SJSA1 (cell line): ENCODE data around the gene THPO. TPM values are rescaled to one million over a fixed set of nuclear protein-coding genes. Genes with fewer than 3 reads are reported as not detected.

Experiments
- DNase-seq, 2 experiments: peaks; one replicate each; pipeline ENCODE4 v3.0.0-alpha.2; 2015 to 2020; ENCODE audit warnings: low spot score in 2 of 2, low read depth in 1 of 2
- H3K27ac ChIP-seq: fragments of 250-450 bp; sonication (Bioruptor Pico); 2 replicates; pipeline ENCODE4 v1.5.1; 2020; ENCODE audit warnings: mild to moderate bottlenecking, moderate library complexity
- H3K27me3 ChIP-seq: fragments of 250-450 bp; sonication (Bioruptor Pico); replicated peaks from 2 replicates; pipeline ENCODE4 v1.5.1; 2020; ENCODE audit warnings: mild to moderate bottlenecking, moderate library complexity
- H3K36me3 ChIP-seq: fragments of 250-450 bp; sonication (Bioruptor Pico); 2 replicates; pipeline ENCODE4 v1.5.1; 2020; ENCODE audit warnings: mild to moderate bottlenecking
- H3K4me1 ChIP-seq: fragments of 250-450 bp; sonication (Bioruptor Pico); replicated peaks from 2 replicates; pipeline ENCODE4 v1.6.1; 2021; ENCODE audit warnings: mild to moderate bottlenecking
- H3K4me3 ChIP-seq: fragments of 250-450 bp; sonication (Bioruptor Pico); 2 replicates; pipeline ENCODE4 v1.5.1; 2020; ENCODE audit warnings: mild to moderate bottlenecking
- H3K9me3 ChIP-seq: fragments of 250-450 bp; sonication (Bioruptor Pico); replicated peaks from 2 replicates; pipeline ENCODE4 v1.5.1; 2020; ENCODE audit warnings: mild to moderate bottlenecking
- total RNA-seq: library from RNA; depleted of rRNA; stranded (reverse); fragments of >200 nt; shearing (Covaris generic); gene quantifications from 2 replicates; pipeline ENCODE4 v1.2.3, GENCODE V29; 2014

The THPO gene
- total RNA-seq, 1 experiment from 2014 or later: not detected

DNA sequence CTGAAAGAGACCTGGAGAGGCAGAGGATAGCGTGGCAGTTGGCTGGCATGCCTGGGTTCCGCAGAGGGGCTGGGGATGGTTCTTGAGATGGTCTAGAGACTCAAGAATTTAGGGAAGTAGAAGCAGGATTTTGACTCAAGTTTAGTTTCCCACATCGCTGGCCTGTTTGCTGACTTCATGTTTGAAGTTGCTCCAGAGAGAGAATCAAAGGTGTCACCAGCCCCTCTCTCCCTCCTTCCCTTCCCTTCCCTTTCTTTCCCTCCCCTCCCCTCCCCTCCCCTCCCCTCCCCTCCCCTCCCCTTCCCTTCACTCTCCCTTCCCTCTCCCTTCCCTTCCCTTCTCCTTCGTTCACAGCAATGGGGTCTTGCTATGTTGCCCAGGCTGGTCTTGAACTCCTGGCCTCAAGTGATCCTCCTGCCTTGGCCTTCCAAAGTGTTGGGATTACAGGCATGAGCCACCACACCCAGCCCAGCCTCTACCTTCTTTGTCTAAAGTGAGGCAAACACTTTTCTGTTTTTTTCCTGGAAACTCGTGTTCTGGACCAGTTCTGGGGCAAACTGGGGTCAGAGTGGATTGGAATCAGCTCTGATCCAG, 12.0 kb upstream of the THPO start:
- no peak overlapping the region for H3K27ac ChIP-seq
- no peaks in the 10 kb centered on the region for H3K9me3 ChIP-seq
- no peaks in the 10 kb centered on the region for H3K4me1 ChIP-seq
- DNase-seq: no peak
- no peaks in the 10 kb centered on the region for H3K27me3 ChIP-seq
- no peak overlapping the region for H3K4me3 ChIP-seq
- no peaks in the 10 kb centered on the region for H3K36me3 ChIP-seq

DNA sequence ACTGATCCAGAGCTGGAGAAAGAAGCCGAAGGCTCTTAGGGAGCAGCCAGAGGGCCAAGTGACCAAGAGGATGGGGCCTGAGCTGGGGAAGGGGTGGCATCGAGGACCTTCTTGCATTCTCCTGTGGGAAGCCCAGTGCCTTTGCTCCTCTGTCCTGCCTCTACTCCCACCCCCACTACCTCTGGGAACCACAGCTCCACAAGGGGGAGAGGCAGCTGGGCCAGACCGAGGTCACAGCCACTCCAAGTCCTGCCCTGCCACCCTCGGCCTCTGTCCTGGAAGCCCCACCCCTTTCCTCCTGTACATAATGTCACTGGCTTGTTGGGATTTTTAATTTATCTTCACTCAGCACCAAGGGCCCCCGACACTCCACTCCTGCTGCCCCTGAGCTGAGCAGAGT, 11.4 kb upstream of the THPO start:
- Histone ChIP-seq H3K27me3 (no peaks in the 10 kb centered on the region), H3K27ac (no peak overlapping the region), H3K36me3 (no peaks in the 10 kb centered on the region), H3K4me3 (no peak overlapping the region), H3K4me1 (no peaks in the 10 kb centered on the region), H3K9me3 (no peaks in the 10 kb centered on the region)
- DNase-seq: no peak

DNA sequence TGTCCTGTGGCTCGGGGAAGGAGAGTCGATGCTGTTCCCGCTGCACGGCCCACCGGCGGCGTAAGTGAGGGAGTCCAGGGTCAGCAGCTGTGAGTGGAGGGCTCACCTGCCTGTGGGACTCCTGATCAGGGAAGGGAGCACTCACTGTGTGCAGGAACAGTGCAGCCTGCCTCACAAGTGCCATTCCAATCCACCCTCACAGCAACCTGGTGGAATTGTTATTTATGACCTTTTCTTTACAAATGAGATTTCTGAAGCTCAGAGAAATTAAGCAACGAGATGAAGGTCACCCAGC, 10.9 kb upstream of the THPO start:
- DNase-seq: no peak
- H3K27ac ChIP-seq: no peak overlapping the region
- H3K9me3 ChIP-seq: no peaks in the 10 kb centered on the region
- no peaks in the 10 kb centered on the region for H3K27me3 ChIP-seq
- no peaks in the 10 kb centered on the region for H3K36me3 ChIP-seq
- H3K4me3 ChIP-seq: no peak overlapping the region
- H3K4me1 ChIP-seq: no peaks in the 10 kb centered on the region

DNA sequence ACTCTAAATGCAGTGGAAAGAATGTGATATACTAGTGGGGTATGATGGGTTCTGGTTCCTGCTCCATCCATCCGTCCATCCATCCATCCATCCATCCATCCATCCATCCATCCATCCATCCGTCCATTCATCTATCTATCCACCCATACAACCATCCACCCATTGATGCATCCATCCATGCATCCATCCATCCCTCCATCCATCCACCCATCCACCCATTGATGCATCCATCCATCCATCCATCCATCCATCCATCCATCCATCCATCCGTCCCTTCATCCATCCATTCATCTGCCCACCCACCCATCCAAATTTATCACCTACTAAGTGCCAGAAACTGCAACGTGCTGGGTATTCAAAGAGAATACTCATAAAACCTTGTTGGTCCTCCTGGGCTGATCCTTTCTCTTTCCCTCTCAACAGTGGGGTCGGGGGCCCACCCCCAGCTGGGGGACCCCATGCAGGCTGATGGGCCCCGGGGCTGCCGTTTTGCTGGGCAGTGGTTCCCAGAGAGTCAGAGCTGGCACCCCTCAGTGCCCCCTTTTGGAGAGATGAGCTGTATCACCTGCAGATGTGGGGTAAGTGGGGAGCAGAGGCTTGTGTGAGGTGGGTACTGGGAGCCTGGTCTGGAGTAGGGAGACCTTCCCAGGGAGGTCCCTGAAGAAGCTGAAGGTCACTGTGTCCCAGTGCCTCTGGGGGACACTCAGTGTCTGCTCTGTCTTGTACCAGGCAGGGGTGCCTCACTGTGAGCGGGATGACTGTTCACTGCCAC, 10.3 kb upstream of the THPO start:
- Histone ChIP-seq H3K27me3 (no peaks in the 10 kb centered on the region), H3K9me3 (no peaks in the 10 kb centered on the region), H3K36me3 (no peaks in the 10 kb centered on the region), H3K4me3 (no peak overlapping the region), H3K4me1 (no peaks in the 10 kb centered on the region), H3K27ac (no peak overlapping the region)
- DNase-seq: no peak

DNA sequence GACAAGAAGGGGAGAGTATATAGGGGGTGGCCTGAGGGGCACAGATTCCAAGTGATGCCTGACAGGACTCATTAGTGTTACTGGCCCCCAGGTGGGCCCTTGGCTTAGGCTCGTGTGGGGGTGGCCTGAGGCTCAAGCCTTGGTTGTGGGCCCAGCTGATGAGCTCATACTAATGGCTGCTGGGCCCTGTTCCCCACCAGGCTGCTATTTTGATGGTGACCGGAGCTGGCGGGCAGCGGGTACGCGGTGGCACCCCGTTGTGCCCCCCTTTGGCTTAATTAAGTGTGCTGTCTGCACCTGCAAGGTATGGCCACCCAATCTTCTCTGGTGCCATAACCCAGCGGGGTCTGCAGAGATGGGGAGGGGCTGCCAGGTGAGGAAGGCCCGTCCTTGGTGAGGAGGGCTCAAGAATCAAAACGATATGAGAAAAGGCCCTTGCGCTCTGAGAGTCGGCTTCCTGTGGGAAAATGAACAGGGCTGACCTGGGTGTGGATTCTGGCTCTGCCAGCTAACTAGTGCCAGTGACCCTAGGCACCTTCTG, 9.2 kb upstream of the THPO start:
- no peaks in the 10 kb centered on the region for H3K4me1 ChIP-seq
- no peak overlapping the region for H3K27ac ChIP-seq
- no peak for DNase-seq
- no peaks in the 10 kb centered on the region for H3K9me3 ChIP-seq
- no peak overlapping the region for H3K4me3 ChIP-seq
- H3K36me3 ChIP-seq: no peaks in the 10 kb centered on the region
- no peaks in the 10 kb centered on the region for H3K27me3 ChIP-seq

DNA sequence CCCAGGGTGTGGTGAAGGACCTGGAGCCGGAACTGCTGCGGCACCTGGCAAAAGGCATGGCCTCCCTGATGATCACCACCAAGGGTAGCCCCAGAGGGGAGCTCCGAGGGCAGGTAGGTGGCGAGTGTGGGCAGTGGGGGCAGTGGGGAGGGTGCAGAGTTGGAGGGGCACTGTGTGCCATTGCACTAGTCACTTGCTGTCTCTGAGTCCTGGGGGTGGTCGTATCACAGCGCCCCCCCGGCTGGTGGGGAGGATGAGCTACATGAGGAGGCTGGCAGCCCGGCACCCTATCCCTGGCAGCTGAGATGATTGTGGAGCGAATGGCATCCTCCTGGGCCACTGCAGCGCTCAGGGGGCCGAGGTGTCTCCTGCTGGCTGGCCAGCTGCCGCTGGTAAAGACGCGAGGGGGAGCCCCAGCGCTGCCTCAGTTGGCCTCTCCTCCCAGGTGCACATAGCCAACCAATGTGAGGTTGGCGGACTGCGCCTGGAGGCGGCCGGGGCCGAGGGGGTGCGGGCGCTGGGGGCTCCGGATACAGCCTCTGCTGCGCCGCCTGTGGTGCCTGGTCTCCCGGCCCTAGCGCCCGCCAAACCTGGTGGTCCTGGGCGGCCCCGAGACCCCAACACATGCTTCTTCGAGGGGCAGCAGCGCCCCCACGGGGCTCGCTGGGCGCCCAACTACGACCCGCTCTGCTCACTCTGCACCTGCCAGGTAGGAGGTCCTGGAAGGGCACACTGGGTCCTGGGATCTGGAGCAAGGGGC, 8.2 kb upstream of the THPO start:
- no peaks in the 10 kb centered on the region for H3K4me1 ChIP-seq
- H3K4me3 ChIP-seq: no peak overlapping the region
- no peaks in the 10 kb centered on the region for H3K9me3 ChIP-seq
- no peaks in the 10 kb centered on the region for H3K36me3 ChIP-seq
- no peaks in the 10 kb centered on the region for H3K27me3 ChIP-seq
- no peak for DNase-seq
- H3K27ac ChIP-seq: no peak overlapping the region

DNA sequence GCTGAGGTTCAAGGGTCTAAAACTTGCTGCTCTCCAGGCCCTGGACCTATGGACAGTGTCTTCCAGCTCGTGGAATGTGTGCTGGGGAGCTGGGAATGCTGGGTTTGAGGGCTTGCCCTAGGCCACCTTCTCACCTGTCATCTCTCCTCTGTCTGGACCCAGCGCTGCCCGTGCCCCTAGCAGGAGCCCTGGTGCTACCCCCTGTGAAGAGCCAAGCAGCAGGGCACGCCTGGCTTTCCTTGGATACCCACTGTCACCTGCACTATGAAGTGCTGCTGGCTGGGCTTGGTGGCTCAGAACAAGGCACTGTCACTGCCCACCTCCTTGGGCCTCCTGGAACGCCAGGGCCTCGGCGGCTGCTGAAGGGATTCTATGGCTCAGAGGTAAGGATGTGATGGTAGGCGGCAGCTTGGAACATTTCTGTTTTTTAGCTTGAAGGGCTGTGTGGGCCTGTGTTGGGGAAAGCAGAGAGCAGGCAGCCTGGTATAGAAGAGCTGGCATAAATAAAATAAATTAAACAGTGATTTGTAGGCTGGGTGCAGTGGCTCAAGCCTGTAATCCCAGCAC, 6.9 kb upstream of the THPO start:
- no peak for DNase-seq
- Histone ChIP-seq H3K4me3 (no peak overlapping the region), H3K4me1 (peaks cover 6% of the 10 kb centered on the region), H3K27ac (no peak overlapping the region), H3K36me3 (no peaks in the 10 kb centered on the region), H3K27me3 (peaks cover 6% of the 10 kb centered on the region), H3K9me3 (no peaks in the 10 kb centered on the region)

DNA sequence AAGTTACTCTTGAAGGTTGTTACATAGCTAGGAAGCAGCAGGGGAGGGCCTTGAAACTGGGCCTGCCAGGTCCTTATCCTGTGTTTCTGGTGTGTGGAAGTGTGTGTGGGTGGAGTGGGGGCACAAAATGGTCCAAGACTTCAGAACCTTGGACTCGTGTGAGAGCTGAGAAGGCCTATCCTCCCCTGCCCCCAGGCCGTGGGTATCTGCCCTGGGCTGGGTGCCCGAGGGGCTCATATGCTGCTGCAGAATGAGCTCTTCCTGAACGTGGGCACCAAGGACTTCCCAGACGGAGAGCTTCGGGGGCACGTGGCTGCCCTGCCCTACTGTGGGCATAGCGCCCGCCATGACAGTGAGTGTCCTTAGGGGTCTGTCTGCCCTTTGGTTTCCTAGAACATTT, 6.3 kb upstream of the THPO start:
- H3K4me1 ChIP-seq: peaks cover 6% of the 10 kb centered on the region
- peaks cover 6% of the 10 kb centered on the region for H3K27me3 ChIP-seq
- H3K36me3 ChIP-seq: no peaks in the 10 kb centered on the region
- no peak overlapping the region for H3K4me3 ChIP-seq
- DNase-seq: no peak
- H3K27ac ChIP-seq: no peak overlapping the region
- H3K9me3 ChIP-seq: no peaks in the 10 kb centered on the region

DNA sequence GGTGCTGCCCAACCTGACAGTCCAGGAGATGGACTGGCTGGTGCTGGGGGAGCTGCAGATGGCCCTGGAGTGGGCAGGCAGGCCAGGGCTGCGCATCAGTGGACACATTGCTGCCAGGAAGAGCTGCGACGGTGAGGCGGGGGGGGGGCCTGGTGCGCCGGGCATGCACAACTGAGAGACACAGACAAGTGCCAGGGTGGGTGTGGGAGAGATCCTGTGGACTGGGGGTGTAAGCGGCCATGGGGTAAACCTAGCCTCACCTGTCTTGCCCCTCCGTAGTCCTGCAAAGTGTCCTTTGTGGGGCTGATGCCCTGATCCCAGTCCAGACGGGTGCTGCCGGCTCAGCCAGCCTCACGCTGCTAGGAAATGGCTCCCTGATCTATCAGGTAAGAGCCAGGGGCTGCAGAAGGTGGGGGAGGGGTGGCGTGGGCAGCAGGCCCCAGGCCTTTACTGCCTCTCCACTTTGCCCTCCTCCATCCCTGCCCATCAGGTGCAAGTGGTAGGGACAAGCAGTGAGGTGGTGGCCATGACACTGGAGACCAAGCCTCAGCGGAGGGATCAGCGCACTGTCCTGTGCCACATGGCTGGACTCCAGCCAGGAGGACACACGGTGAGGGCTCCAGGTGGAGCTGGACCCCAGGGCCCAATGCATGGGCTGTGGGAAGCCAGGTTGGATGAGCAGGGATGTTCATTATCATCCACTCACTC, 5.2 kb upstream of the THPO start:
- no peak for DNase-seq
- H3K9me3 ChIP-seq: no peaks in the 10 kb centered on the region
- no peaks in the 10 kb centered on the region for H3K36me3 ChIP-seq
- H3K27ac ChIP-seq: no peak overlapping the region
- peaks cover 6% of the 10 kb centered on the region for H3K27me3 ChIP-seq
- peaks cover 6% of the 10 kb centered on the region for H3K4me1 ChIP-seq
- H3K4me3 ChIP-seq: no peak overlapping the region

DNA sequence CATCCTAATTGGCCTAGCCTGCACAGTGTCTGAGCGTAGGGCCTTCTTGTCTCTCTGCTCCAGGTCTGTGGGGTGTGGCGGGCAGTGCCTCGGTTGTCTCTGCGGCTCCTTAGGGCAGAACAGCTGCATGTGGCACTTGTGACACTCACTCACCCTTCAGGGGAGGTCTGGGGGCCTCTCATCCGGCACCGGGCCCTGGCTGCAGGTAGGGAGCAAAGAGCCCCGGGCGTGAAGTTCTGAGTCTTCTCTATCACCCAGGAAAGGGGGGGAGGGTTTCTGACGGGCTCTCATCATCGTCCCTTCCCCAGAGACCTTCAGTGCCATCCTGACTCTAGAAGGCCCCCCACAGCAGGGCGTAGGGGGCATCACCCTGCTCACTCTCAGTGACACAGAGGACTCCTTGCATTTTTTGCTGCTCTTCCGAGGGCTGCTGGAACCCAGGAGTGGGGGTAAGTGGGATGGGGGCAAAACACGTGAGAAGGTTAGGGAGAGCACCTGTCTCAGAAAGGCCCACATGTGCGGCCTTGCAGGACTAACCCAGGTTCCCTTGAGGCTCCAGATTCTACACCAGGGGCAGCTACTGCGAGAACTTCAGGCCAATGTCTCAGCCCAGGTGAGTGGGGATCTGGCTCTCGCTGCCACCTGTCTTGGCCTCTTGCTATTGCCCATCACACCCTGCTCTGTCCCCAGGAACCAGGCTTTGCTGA, 4.5 kb upstream of the THPO start:
- H3K4me1 ChIP-seq: peaks cover 6% of the 10 kb centered on the region
- H3K27me3 ChIP-seq: peaks cover 6% of the 10 kb centered on the region
- no peak for DNase-seq
- no peak overlapping the region for H3K4me3 ChIP-seq
- H3K9me3 ChIP-seq: no peaks in the 10 kb centered on the region
- no peak overlapping the region for H3K27ac ChIP-seq
- H3K36me3 ChIP-seq: no peaks in the 10 kb centered on the region

DNA sequence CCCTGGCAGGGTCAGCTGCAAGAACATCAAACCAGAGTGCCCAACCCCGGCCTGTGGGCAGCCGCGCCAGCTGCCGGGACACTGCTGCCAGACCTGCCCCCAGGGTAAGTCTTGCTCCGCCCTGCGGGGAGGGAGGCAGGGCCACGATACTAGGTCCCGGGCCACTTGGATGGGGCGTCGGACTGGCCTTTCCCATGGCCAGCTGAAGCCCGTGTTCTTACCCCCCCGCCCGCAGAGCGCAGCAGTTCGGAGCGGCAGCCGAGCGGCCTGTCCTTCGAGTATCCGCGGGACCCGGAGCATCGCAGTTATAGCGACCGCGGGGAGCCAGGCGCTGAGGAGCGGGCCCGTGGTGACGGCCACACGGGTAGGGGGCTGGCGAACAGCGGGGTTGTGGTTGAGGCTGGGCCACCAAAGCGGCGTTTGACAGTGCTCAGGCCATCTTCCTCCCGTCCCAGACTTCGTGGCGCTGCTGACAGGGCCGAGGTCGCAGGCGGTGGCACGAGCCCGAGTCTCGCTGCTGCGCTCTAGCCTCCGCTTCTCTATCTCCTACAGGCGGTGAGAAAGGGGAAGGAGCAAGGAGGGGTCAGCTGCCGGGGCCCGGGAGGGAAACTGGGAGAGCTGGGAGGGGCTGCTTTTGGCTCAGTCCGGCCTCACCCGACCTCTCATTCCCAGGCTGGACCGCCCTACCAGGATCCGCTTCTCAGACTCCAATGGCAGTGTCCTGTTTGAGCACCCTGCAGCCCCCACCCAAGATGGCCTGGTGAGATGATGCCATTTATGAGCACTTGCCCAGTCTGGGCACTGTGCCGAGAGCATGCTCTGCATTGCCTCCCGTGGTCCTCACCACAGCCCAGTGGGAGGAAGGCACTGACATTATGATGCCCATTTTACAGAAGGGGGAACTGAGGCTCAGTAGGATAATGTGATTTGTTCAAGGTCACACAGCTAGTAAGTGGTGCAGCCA, 3.5 kb upstream of the THPO start:
- peaks cover 6% of the 10 kb centered on the region for H3K4me1 ChIP-seq
- H3K27ac ChIP-seq: no peak overlapping the region
- no peak overlapping the region for H3K4me3 ChIP-seq
- peaks cover 6% of the 10 kb centered on the region for H3K27me3 ChIP-seq
- no peaks in the 10 kb centered on the region for H3K36me3 ChIP-seq
- H3K9me3 ChIP-seq: no peaks in the 10 kb centered on the region
- no peak for DNase-seq

DNA sequence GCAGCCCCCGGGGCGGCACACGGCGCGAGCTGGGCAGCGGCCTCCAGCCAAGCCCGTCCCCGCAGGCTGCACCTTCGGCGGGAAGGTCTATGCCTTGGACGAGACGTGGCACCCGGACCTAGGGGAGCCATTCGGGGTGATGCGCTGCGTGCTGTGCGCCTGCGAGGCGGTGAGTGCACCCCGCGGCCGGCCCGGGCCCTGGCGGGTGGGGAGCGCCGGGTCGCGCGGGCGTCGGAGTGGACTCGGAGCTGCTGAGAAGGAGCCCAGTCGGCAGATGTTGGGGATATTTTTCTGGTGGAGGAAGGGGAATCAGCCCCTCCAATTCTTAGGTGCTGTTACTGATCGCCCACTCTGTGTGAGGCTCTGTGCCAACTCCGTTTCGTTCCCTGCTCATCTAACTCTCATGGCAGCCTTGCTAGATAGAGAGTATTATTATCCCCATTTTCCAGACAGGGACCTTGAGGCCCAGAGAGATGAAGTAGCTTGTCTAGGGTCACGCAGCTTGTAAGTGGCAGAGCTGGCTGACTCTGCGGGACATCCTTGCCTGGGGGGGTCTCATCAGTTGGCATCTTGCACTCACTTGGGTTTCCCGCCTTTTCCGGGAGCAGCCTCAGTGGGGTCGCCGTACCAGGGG, 2.7 kb upstream of the THPO start:
- peaks cover 6% of the 10 kb centered on the region for H3K4me1 ChIP-seq
- no peak for DNase-seq
- H3K9me3 ChIP-seq: no peaks in the 10 kb centered on the region
- peak overlapping the region; percentile 33 for H3K4me3 ChIP-seq
- no peak overlapping the region for H3K27ac ChIP-seq
- peaks cover 6% of the 10 kb centered on the region for H3K27me3 ChIP-seq
- no peaks in the 10 kb centered on the region for H3K36me3 ChIP-seq
